ENCODE measurements around the gene C18orf63.
"Not testable (repeated sequence)": the region's sequence is repeated elsewhere in the genome, so short reads cannot be mapped to it uniquely, and the experiment has no call there.

DNA sequence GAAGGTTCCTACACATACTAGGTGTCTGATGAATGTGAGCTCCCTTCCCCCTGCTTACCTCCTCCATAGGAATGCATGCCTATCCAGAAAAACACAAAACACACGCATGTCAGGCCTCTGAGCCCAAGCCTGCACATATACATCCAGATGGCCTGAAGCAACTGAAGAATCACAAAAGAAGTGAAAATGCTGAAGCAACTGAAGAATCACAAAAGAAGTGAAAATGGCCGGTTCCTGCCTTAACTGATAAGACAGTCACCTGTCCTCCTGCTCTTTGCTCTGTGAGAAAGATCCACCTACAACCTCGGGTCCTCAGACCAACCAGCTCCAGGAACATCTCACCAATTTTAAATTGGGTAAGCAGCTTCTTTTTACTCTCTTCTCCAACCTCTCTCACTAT is 22.7 kb upstream of the C18orf63 start:
- not testable (repeated sequence) for TF ChIP-seq CTCF (conservative IDR thresholded peaks at IDR 0.05; ENCODE audit: low read depth, low read length); EZH2 (IDR thresholded peaks at IDR 0.05; ENCODE audit: low read length, unreplicated experiment); EZH2phosphoT487 (IDR thresholded peaks at IDR 0.05; ENCODE audit: borderline replicate concordance, low read length)

Data from PC-3 (cell line).